Measurements from ENCODE around the gene ANP32A. TPM values are rescaled to one million over a fixed set of nuclear protein-coding genes. Genes with fewer than 3 reads are reported as not detected.
A peak's percentile ranks its signal among the peaks of the same experiment; 100 is the strongest.

Gene ANP32A
- total and polyA plus RNA-seq, 9 of the 15 experiments (the other 6 are each of a cell fraction or from before 2014, with no cell fraction given), result 13.2 to 656 (median 210) TPM

GRCh38 chr15:68820295-68821189 is at the start of gene ANP32A (continued):
- peak in 1 of 2 experiments; percentile 10 for TF ChIP-seq E2F6 (IDR thresholded peaks at IDR 0.05; ENCODE audit: borderline replicate concordance in 1 of 2, extremely low read depth in 1 of 2, insufficient read depth in 1 of 2, insufficient read length in 1 of 2, low read depth in 1 of 2, low read length in 1 of 2, poor library complexity in 1 of 2, severe bottlenecking in 1 of 2)
- TF ChIP-seq TCF3 (CRISPR knock-in tag; IDR thresholded peaks at IDR 0.05), result no peak
- peak; percentile 64 to 68 for TF ChIP-seq NRF1 (conservative IDR thresholded peaks at IDR 0.05 in 1 of 2, IDR thresholded peaks at IDR 0.05 in 1 of 2)
- TF ChIP-seq, protein P1, sequence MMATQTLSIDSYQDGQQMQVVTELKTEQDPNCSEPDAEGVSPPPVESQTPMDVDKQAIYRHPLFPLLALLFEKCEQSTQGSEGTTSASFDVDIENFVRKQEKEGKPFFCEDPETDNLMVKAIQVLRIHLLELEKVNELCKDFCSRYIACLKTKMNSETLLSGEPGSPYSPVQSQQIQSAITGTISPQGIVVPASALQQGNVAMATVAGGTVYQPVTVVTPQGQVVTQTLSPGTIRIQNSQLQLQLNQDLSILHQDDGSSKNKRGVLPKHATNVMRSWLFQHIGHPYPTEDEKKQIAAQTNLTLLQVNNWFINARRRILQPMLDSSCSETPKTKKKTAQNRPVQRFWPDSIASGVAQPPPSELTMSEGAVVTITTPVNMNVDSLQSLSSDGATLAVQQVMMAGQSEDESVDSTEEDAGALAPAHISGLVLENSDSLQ (IDR thresholded peaks at IDR 0.05), result peak; percentile 99
- TF ChIP-seq EZH2 (IDR thresholded peaks at IDR 0.05; ENCODE audit: borderline replicate concordance, low read depth, low read length), result no peak
- TF ChIP-seq ZNF778 (CRISPR knock-in tag; IDR thresholded peaks at IDR 0.05), result no peak
- 0 out of 2 replicates have a peak, but pooled peaks have one; percentile 25 for TF ChIP-seq RB1 (IDR thresholded peaks at IDR 0.05; ENCODE audit: low read depth)
- TF ChIP-seq ZBTB49 (CRISPR knock-in tag; IDR thresholded peaks at IDR 0.05; ENCODE audit: borderline replicate concordance), result no peak
- TF ChIP-seq HDAC8 (tag; IDR thresholded peaks at IDR 0.05), result no peak
- TF ChIP-seq BRF1 (IDR thresholded peaks at IDR 0.05; ENCODE audit: borderline replicate concordance, extremely low read depth, insufficient read length), result no peak
- TF ChIP-seq CREB1 (IDR thresholded peaks at IDR 0.05), result no peak; the same call in 1 of the 2 replicates
- TF ChIP-seq CREB1 (CRISPR knock-in tag; IDR thresholded peaks at IDR 0.05), result peak; percentile 75; the same call in 1 of the 2 replicates
- TF ChIP-seq MAX (CRISPR knock-in tag; IDR thresholded peaks at IDR 0.05), result peak; percentile 51; the same call in 1 of the 2 replicates
- TF ChIP-seq ATF1 (CRISPR knock-in tag; IDR thresholded peaks at IDR 0.05), result no peak
- TF ChIP-seq ATF1 (tag; IDR thresholded peaks at IDR 0.05), result peak; percentile 48; the same call in 1 of the 2 replicates
- TF ChIP-seq JUND (IDR thresholded peaks at IDR 0.05; ENCODE audit: borderline replicate concordance, low read depth, low read length), result peak; percentile 5; the same call in 1 of the 2 replicates
- TF ChIP-seq JUND (tag; IDR thresholded peaks at IDR 0.05; ENCODE audit: borderline replicate concordance, low read depth, low read length), result no peak
- peak; percentile 45 for TF ChIP-seq TBP (optimal IDR thresholded peaks at IDR 0.05; ENCODE audit: low read depth, low read length)
- TF ChIP-seq ZBTB1 (CRISPR knock-in tag; IDR thresholded peaks at IDR 0.05; ENCODE audit: borderline replicate concordance, low read depth), result no peak
- peak; percentile 22; the same call in 1 of the 2 replicates for TF ChIP-seq PHF8 (IDR thresholded peaks at IDR 0.05; ENCODE audit: borderline replicate concordance, low read length)
- TF ChIP-seq CHD1 (IDR thresholded peaks at IDR 0.05; ENCODE audit: low read length), result peak; percentile 89
- TF ChIP-seq YY1 (IDR thresholded peaks at IDR 0.05; ENCODE audit: borderline replicate concordance in 1 of 3, control insufficient read depth in 1 of 3, extremely low read depth in 1 of 3, insufficient read depth in 3 of 3, insufficient read length in 1 of 3, insufficient replicate concordance in 2 of 3, low read depth in 1 of 3, low read length in 2 of 3), result peak in 2 of 3 experiments; percentile 40 to 71

Data from K562 (cell line).